ENCODE results near the gene GGCX. TPM values are rescaled to one million over a fixed set of nuclear protein-coding genes. Genes with fewer than 3 reads are reported as not detected.
"Not testable (repeated sequence)": the region's sequence is repeated elsewhere in the genome, so short reads cannot be mapped to it uniquely, and the experiment has no call there.

GGCX gene
- total RNA-seq, 1 experiment from 2014 or later, result 47.0 TPM

DNA sequence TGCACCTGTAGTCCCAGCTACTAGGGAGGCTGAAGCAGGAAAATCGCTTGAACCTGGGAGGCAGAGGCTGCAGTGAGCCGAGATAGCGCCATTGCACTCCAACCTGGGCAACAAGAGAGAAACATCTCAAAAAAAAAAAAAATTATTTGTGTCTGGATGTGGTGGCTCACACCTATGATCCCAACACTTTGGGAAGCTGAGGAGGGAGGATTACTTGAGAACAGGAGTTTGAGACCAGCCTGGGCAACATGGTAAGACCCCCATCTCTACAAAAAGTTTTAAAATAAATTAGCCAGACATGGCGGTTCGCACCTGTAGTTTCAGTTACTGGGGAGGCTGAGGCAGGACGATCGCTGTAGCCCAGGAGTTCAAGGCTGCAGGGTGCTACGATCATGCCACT, 14.4 kb upstream of the GGCX start:
- Histone ChIP-seq H2AFZ (ENCODE audit: low read length) (no peak overlapping the region), H3K27ac (ENCODE audit: low read length) (no peak overlapping the region), H3K9me2 (replicated peaks; ENCODE audit: insufficient read depth, low read length) (no peaks in the 10 kb centered on the region), H3K9me3 (ENCODE audit: low read length) (no peaks in the 10 kb centered on the region), H3K27me3 (ENCODE audit: low read length) (no peaks in the 10 kb centered on the region), H3K79me2 (ENCODE audit: low read length) (peaks cover 24% of the 10 kb centered on the region), H3K4me1 (ENCODE audit: low read length) (peaks cover 28% of the 10 kb centered on the region), H3K9ac (ENCODE audit: low read length) (no peak overlapping the region), H4K20me1 (ENCODE audit: insufficient read depth, low read depth, low read length) (no peaks in the 10 kb centered on the region), H3K4me2 (ENCODE audit: low read depth, low read length, poor library complexity, severe bottlenecking) (no peak overlapping the region), H3K36me3 (ENCODE audit: insufficient read depth, low read length) (no peaks in the 10 kb centered on the region), H3K4me3 (ENCODE audit: low read length) (no peak overlapping the region)
- DNase-seq, result no peak

DNA sequence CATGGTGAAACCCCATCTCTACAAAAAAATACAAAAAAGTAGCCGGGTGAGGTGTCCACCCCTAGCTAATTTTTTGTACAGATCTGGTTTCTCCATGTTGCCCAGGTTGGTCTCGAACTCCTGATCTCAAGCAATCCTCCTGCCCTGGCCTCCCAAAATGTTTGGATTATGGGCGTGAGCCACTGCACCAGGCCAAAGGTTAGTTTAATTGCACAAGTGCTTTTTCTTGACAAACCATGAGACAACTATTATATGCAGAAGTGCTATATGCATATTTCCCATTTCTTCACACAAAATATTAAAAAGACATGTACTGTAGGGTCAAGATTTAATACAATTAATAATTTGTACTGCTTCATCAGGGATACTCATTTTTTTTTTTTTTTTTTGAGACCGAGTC, 5.0 kb upstream of the GGCX start:
- no peaks in the 10 kb centered on the region for H3K36me3 ChIP-seq (ENCODE audit: insufficient read depth, low read length)

DNA sequence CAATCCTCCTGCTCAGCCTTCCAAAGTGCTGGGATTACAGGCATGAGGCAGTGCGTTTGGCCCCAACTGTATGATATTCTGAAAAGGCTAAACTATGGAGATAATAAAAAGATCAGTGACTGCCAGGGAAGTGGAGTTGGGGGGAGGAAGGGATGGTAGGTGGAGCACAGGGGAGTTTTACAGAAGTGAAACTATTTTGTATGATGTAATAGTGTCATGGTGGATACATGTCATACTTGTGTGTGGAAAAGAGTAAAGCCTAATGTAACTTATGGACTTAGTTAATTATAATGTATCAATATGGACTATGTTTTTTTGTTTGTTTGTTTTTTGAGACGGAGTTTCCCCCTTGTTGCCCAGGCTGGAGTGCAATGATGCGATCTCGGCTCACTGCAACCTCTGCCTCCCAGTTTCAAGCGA, 2.9 kb upstream of the GGCX start:
- no peak overlapping the region for H3K4me2 ChIP-seq (ENCODE audit: low read depth, low read length, poor library complexity, severe bottlenecking)
- no peaks in the 10 kb centered on the region for H3K9me3 ChIP-seq (ENCODE audit: low read length)
- H3K9me2 ChIP-seq (replicated peaks; ENCODE audit: insufficient read depth, low read length), result no peaks in the 10 kb centered on the region
- H4K20me1 ChIP-seq (ENCODE audit: insufficient read depth, low read depth, low read length), result no peaks in the 10 kb centered on the region
- no peaks in the 10 kb centered on the region for H3K27me3 ChIP-seq (ENCODE audit: low read length)
- 0 out of 2 replicates have a peak, but pooled peaks cover under 1% of the 10 kb centered on the region for H3K36me3 ChIP-seq (ENCODE audit: insufficient read depth, low read length)
- H3K4me3 ChIP-seq (ENCODE audit: low read length), result no peak overlapping the region
- H2AFZ ChIP-seq (ENCODE audit: low read length), result peak overlapping the region; percentile 45; the same call in 1 of the 2 replicates
- H3K4me1 ChIP-seq (ENCODE audit: low read length), result peaks cover 29% of the 10 kb centered on the region
- H3K79me2 ChIP-seq (ENCODE audit: low read length), result peaks cover 20% of the 10 kb centered on the region
- H3K9ac ChIP-seq (ENCODE audit: low read length), result no peak overlapping the region
- DNase-seq, result peak; percentile 82
- no peak overlapping the region; the same call in 1 of the 2 replicates for H3K27ac ChIP-seq (ENCODE audit: low read length)

More for the DNA sequence above, 5.0 kb upstream of the GGCX start:
- no peak overlapping the region for H3K27ac ChIP-seq (ENCODE audit: low read length)
- no peaks in the 10 kb centered on the region for H3K27me3 ChIP-seq (ENCODE audit: low read length)
- H3K9me3 ChIP-seq (ENCODE audit: low read length), result no peaks in the 10 kb centered on the region
- no peak overlapping the region for H3K9ac ChIP-seq (ENCODE audit: low read length)
- H3K4me3 ChIP-seq (ENCODE audit: low read length), result no peak overlapping the region
- no peaks in the 10 kb centered on the region for H3K79me2 ChIP-seq (ENCODE audit: low read length)
- H3K9me2 ChIP-seq (replicated peaks; ENCODE audit: insufficient read depth, low read length), result no peaks in the 10 kb centered on the region
- H3K4me1 ChIP-seq (ENCODE audit: low read length), result peaks cover 16% of the 10 kb centered on the region
- H2AFZ ChIP-seq (ENCODE audit: low read length), result no peak overlapping the region
- no peaks in the 10 kb centered on the region for H4K20me1 ChIP-seq (ENCODE audit: insufficient read depth, low read depth, low read length)
- no peak for DNase-seq
- H3K4me2 ChIP-seq (ENCODE audit: low read depth, low read length, poor library complexity, severe bottlenecking), result no peak overlapping the region

DNA sequence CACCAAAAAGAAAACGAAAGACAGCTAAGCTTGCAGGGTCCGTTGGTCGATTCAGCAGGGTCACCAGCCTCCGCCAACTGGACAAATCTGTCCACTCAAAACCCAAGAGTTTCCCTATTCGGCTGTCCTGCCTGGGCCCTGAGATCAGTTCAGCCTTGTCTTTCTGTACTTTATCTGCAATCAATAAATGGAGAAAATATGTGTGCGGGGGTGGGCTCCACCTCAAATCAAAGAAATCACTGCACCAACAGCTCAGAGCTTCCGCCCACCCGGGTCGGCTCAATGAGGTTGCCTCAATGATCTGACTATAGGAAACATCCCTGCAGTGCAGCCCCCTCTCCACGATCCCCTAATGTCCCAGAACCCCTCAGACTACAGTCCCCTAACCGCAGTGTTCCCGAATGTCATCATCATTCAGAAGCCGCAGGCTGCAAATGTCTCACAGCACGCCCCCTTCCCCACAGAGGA, 447 bp downstream of the GGCX start:
- Histone ChIP-seq H4K20me1 (ENCODE audit: insufficient read depth, low read depth, low read length) (no peaks in the 10 kb centered on the region), H3K27ac (ENCODE audit: low read length) (no peak overlapping the region), H3K4me1 (ENCODE audit: low read length) (peaks cover 29% of the 10 kb centered on the region), H2AFZ (ENCODE audit: low read length) (no peak overlapping the region), H3K9me2 (replicated peaks; ENCODE audit: insufficient read depth, low read length) (no peaks in the 10 kb centered on the region), H3K4me3 (ENCODE audit: low read length) (peak overlapping the region; percentile 72), H3K36me3 (ENCODE audit: insufficient read depth, low read length) (peaks cover 11% of the 10 kb centered on the region), H3K27me3 (ENCODE audit: low read length) (no peaks in the 10 kb centered on the region), H3K79me2 (ENCODE audit: low read length) (peaks cover 34% of the 10 kb centered on the region), H3K9ac (ENCODE audit: low read length) (peak overlapping the region; percentile 80), H3K4me2 (ENCODE audit: low read depth, low read length, poor library complexity, severe bottlenecking) (peak overlapping the region; percentile 99), H3K9me3 (ENCODE audit: low read length) (no peaks in the 10 kb centered on the region)
- DNase-seq, result no peak

DNA sequence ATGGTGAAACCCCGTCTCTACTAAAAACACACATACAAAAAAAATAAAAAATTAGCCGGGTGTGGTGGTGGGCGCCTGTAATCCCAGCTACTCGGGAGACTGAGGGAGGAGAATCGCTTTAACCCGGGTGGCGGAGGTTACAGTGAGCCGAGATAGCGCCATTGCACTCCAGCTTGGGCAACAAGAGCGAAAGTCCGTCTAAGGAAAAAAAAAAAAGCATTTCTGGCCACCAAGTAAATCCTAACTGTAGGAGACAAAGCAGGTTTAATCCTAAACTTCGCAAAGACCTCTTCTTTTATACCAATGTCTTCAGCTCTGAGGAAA, 928 bp downstream of the GGCX start:
- H3K4me3 ChIP-seq (ENCODE audit: low read length), result peak overlapping the region; percentile 72
- H3K4me1 ChIP-seq (ENCODE audit: low read length), result peaks cover 29% of the 10 kb centered on the region
- H3K27me3 ChIP-seq (ENCODE audit: low read length); DNase-seq; H4K20me1 ChIP-seq (ENCODE audit: insufficient read depth, low read depth, low read length); H3K9me2 ChIP-seq (replicated peaks; ENCODE audit: insufficient read depth, low read length); H3K9me3 ChIP-seq (ENCODE audit: low read length); H3K27ac ChIP-seq (ENCODE audit: low read length); H2AFZ ChIP-seq (ENCODE audit: low read length): not testable (repeated sequence)
- peak overlapping the region; percentile 99 for H3K4me2 ChIP-seq (ENCODE audit: low read depth, low read length, poor library complexity, severe bottlenecking)
- H3K36me3 ChIP-seq (ENCODE audit: insufficient read depth, low read length), result peaks cover 11% of the 10 kb centered on the region
- peak overlapping the region; percentile 80 for H3K9ac ChIP-seq (ENCODE audit: low read length)
- H3K79me2 ChIP-seq (ENCODE audit: low read length), result peaks cover 34% of the 10 kb centered on the region

DNA sequence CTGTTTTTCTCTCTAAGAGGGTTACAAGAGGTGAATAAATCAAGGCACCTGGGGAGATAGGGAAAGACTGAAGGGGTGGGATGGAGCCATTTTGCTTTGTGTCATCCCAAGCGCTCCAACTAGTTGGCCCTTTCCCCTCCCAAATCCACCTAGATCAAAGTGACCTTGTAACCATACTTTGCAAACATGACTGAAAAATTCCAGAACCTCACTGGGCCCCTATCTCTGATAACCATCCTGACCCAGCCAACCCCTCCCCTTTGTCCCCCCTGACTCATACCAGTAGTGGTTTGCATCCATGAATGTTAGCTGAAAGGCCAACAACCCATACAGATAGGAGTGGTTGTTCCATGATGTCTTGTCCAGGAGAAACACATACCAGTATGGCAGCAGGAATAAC, 3.1 kb downstream of the GGCX start:
- Histone ChIP-seq H3K4me1 (ENCODE audit: low read length) (peaks cover 25% of the 10 kb centered on the region), H3K9me2 (replicated peaks; ENCODE audit: insufficient read depth, low read length) (no peaks in the 10 kb centered on the region), H2AFZ (ENCODE audit: low read length) (no peak overlapping the region), H3K27me3 (ENCODE audit: low read length) (no peaks in the 10 kb centered on the region), H4K20me1 (ENCODE audit: insufficient read depth, low read depth, low read length) (no peaks in the 10 kb centered on the region), H3K9ac (ENCODE audit: low read length) (no peak overlapping the region), H3K36me3 (ENCODE audit: insufficient read depth, low read length) (peaks cover 18% of the 10 kb centered on the region), H3K79me2 (ENCODE audit: low read length) (peaks cover 34% of the 10 kb centered on the region), H3K4me2 (ENCODE audit: low read depth, low read length, poor library complexity, severe bottlenecking) (no peak overlapping the region), H3K27ac (ENCODE audit: low read length) (no peak overlapping the region), H3K9me3 (ENCODE audit: low read length) (no peaks in the 10 kb centered on the region), H3K4me3 (ENCODE audit: low read length) (no peak overlapping the region)
- DNase-seq, result no peak

DNA sequence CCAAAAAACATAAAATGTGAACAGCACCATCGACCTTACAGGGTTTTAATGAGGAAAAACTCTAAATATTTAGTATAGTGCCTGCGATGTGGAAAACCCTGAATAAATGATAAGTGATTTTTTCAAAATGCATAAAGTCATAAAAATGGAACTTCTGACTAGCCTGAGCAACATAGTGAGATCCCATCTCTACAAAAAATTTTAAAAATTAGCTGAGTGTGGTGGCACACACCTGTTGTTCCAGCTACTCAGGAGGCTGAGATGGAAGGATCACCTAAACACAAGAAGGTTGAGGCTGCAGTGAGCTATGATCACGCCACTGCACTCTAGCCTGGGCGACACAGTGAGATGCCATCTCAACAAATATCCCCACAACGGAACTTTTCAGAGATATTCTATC, 4.2 kb downstream of the GGCX start:
- DNase-seq, result no peak
- Histone ChIP-seq H3K9me2 (replicated peaks; ENCODE audit: insufficient read depth, low read length) (no peaks in the 10 kb centered on the region), H3K9ac (ENCODE audit: low read length) (no peak overlapping the region), H3K27me3 (ENCODE audit: low read length) (no peaks in the 10 kb centered on the region), H3K79me2 (ENCODE audit: low read length) (peaks cover 34% of the 10 kb centered on the region), H3K9me3 (ENCODE audit: low read length) (no peaks in the 10 kb centered on the region), H3K4me2 (ENCODE audit: low read depth, low read length, poor library complexity, severe bottlenecking) (no peak overlapping the region), H4K20me1 (ENCODE audit: insufficient read depth, low read depth, low read length) (no peaks in the 10 kb centered on the region), H2AFZ (ENCODE audit: low read length) (no peak overlapping the region), H3K27ac (ENCODE audit: low read length) (no peak overlapping the region), H3K36me3 (ENCODE audit: insufficient read depth, low read length) (peaks cover 24% of the 10 kb centered on the region), H3K4me1 (ENCODE audit: low read length) (peaks cover 20% of the 10 kb centered on the region), H3K4me3 (ENCODE audit: low read length) (no peak overlapping the region)

DNA sequence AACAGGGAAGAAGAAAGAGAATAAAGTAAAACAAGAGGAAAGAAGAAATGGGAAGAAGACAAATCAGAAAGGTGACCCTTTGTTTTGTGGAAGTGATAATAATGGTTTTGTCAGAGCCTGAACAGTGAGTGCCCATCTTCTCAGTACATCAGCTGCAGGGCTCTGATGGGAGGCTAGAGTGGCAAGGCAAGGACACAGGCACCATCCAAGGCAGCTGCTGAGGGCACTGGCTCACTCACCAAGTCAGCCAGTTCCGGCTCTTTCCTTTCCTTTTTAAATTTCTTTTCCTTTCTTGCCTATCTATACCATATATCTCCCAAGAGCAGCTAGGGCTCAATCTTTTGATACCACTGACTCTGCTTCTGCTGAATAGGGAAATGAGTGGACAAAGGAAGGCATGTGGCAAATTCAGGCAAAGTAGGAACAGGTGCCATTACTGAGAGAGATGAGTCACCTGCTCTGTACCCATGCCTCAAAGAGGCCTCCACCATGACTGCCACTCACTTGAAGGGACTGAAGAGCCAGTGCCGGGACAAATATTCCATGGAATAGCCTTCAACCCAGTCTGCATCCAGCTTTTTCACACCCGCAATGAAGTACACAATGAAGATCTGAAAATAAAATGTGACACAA, 6.2 kb downstream of the GGCX start:
- no peak for DNase-seq
- Histone ChIP-seq H3K79me2 (ENCODE audit: low read length) (peaks cover 23% of the 10 kb centered on the region), H3K4me3 (ENCODE audit: low read length) (no peak overlapping the region), H2AFZ (ENCODE audit: low read length) (no peak overlapping the region), H3K4me1 (ENCODE audit: low read length) (peaks cover 10% of the 10 kb centered on the region), H3K27me3 (ENCODE audit: low read length) (no peaks in the 10 kb centered on the region), H3K4me2 (ENCODE audit: low read depth, low read length, poor library complexity, severe bottlenecking) (no peak overlapping the region), H4K20me1 (ENCODE audit: insufficient read depth, low read depth, low read length) (no peaks in the 10 kb centered on the region), H3K36me3 (ENCODE audit: insufficient read depth, low read length) (peaks cover 36% of the 10 kb centered on the region), H3K27ac (ENCODE audit: low read length) (no peak overlapping the region), H3K9me2 (replicated peaks; ENCODE audit: insufficient read depth, low read length) (no peaks in the 10 kb centered on the region), H3K9me3 (ENCODE audit: low read length) (no peaks in the 10 kb centered on the region), H3K9ac (ENCODE audit: low read length) (no peak overlapping the region)
